OCI-LY3 (cell line): Measurements from ENCODE around the gene CST9L.

ENCODE experiments used
- CTCF ChIP-seq: fragments of 200-600, 300-600 bp; sonication (generic); IDR thresholded peaks from 2 replicates; pipeline ENCODE4 v1.5.1; 2014; ENCODE audit warnings: antibody characterized with exemption, low read length, low read depth
- EZH2phosphoT487 ChIP-seq: fragments of 200-600 bp; shearing (Covaris generic); IDR thresholded peaks from 2 replicates; pipeline ENCODE4 v1.6.1; 2018; ENCODE audit warnings: antibody characterized with exemption, mixed run types, low read depth

DNA sequence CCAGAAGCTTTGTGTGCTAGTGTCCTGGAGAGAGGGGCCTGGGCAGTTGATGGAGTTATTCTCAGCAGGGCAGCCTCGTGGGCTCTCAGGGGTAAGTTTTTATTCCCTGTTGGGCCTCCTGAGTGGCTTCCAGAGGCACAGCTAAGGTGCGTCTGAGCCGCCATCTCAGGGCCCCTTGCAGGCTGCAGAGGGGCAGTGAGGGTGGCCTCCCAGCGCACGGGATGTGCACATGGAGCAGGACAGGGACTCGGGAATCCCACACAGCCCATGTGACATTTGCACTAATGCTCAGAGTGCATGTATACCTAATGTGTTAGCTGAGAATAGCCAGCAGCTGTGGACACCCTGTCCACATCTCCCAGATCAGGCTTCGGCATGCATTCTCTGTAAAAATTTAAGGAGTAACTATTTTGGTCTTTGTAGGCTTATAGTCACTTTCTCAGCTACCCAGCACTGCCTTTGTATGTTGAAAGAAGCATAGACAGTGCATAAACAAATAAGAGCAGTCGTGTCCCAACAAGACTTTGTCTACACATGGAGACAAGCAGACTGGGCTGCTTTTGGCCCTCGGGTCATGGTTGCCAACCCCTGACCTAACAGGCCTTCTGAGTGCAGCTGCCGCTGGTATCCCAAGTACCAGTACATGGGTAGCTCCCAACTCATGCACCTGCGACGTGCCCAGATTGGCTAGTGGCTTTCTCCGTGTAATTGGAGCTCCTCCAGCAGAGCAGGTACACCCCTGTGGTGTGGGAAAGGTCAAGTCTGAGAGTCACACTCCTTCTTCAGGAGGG lies 18.6 kb upstream of the CST9L start:
- TF ChIP-seq CTCF (no peak), EZH2phosphoT487 (no peak)
